Endothelial cell of hepatic sinusoid (primary cell): Measurements from ENCODE around the gene THOP1.

ENCODE experiments used
- in situ Hi-C: cut with HindIII; loops from 2 replicates; pipeline ENCODE4 v1.10.0; 2017; ENCODE audit warnings: low sequenced_read_pairs

THOP1 gene

GRCh38 chr19:2785244-2785997 lies at the start of gene THOP1:
Gene THOP1, plus strand, starts transcription at chr19:2785503. Its CDS starts 160 bp downstream, at chr19:2785663.
- in situ Hi-C loops: no loop called here

GRCh38 chr19:2736550-2737190 lies 48.6 kb upstream of the THOP1 start:
- in situ Hi-C loops: loop anchor here (5.0 to 10.0 kb wide), 2 partner anchors 39 to 92 kb away; no protein-coding TSS in a partner anchor

- in situ Hi-C loops: loop anchor here (5.0 to 10.0 kb wide), 2 partner anchors 42 to 95 kb away; no protein-coding TSS in a partner anchor
Measured at GRCh38 chr19:2739602-2740313, 45.5 kb upstream of the THOP1 start, which contains the start of gene SLC39A3. Gene SLC39A3, minus strand, starts transcription at chr19:2740017. Its CDS starts 2,760 bp downstream, at chr19:2737257.

- in situ Hi-C loops: no loop called here
Measured at GRCh38 chr19:2740314-2740656, 45.0 kb upstream of the THOP1 start.

- in situ Hi-C loops: no loop called here
Measured at GRCh38 chr19:2743099-2743498, 42.2 kb upstream of the THOP1 start.

GRCh38 chr19:2744113-2744512 lies 41.2 kb upstream of the THOP1 start:
- in situ Hi-C loops: no loop called here

GRCh38 chr19:2747349-2747748 lies 38.0 kb upstream of the THOP1 start:
- in situ Hi-C loops: no loop called here

GRCh38 chr19:2750808-2751437 lies 34.4 kb upstream of the THOP1 start:
- in situ Hi-C loops: loop anchor here (10.0 kb wide), 1 partner anchor 116 kb away; no protein-coding TSS in a partner anchor

- in situ Hi-C loops: loop anchor here (10.0 kb wide), 1 partner anchor 117 kb away; no protein-coding TSS in a partner anchor
Measured at GRCh38 chr19:2751438-2751830, 33.9 kb upstream of the THOP1 start.

- in situ Hi-C loops: loop anchor here (10.0 kb wide), 1 partner anchor 120 kb away; no protein-coding TSS in a partner anchor
Measured at GRCh38 chr19:2754659-2755447, 30.4 kb upstream of the THOP1 start.

GRCh38 chr19:2755448-2755705 lies 29.9 kb upstream of the THOP1 start:
- in situ Hi-C loops: loop anchor here (10.0 kb wide), 1 partner anchor 121 kb away; no protein-coding TSS in a partner anchor

GRCh38 chr19:2755811-2756210 lies 29.5 kb upstream of the THOP1 start:
- in situ Hi-C loops: loop anchor here (10.0 kb wide), 1 partner anchor 121 kb away; no protein-coding TSS in a partner anchor

GRCh38 chr19:2756477-2756876 lies 28.8 kb upstream of the THOP1 start:
- in situ Hi-C loops: loop anchor here (10.0 kb wide), 1 partner anchor 122 kb away; no protein-coding TSS in a partner anchor

GRCh38 chr19:2756921-2757881 lies 28.1 kb upstream of the THOP1 start:
- in situ Hi-C loops: loop anchor here (10.0 kb wide), 1 partner anchor 122 kb away; no protein-coding TSS in a partner anchor

GRCh38 chr19:2758601-2759313 lies 26.5 kb upstream of the THOP1 start:
- in situ Hi-C loops: loop anchor here (10.0 kb wide), 1 partner anchor 124 kb away; no protein-coding TSS in a partner anchor

- in situ Hi-C loops: loop anchor here (10.0 kb wide), 1 partner anchor 125 kb away; no protein-coding TSS in a partner anchor
Measured at GRCh38 chr19:2759362-2759761, 25.9 kb upstream of the THOP1 start.

- in situ Hi-C loops: loop anchor here (10.0 kb wide), 1 partner anchor 125 kb away; no protein-coding TSS in a partner anchor
Measured at GRCh38 chr19:2759965-2760364, 25.3 kb upstream of the THOP1 start.

GRCh38 chr19:2761309-2761677 lies 24.0 kb upstream of the THOP1 start:
- in situ Hi-C loops: no loop called here
